Measurements from ENCODE around the gene TMEM231. TPM values are rescaled to one million over a fixed set of nuclear protein-coding genes. Genes with fewer than 3 reads are reported as not detected.
"Not testable (repeated sequence)": the region's sequence is repeated elsewhere in the genome, so short reads cannot be mapped to it uniquely, and the experiment has no call there.

TMEM231 gene
- total RNA-seq, 1 experiment from 2014 or later: 3.4 TPM

GRCh38 chr16:75541236-75541635, 14.8 kb downstream of the TMEM231 start:
- Histone ChIP-seq H2BK120ac (ENCODE audit: low read depth, low read length, poor library complexity, severe bottlenecking) (no peak overlapping the region), H3K79me2 (ENCODE audit: insufficient read depth, low read length) (no peaks in the 10 kb centered on the region), H3K4me2 (ENCODE audit: insufficient read depth, insufficient read length, low read length) (no peak overlapping the region), H3K18ac (ENCODE audit: insufficient read length, low read depth, low read length) (no peak overlapping the region), H3K14ac (ENCODE audit: insufficient read depth, low read length) (no peak overlapping the region), H3K56ac (ENCODE audit: insufficient read length, low read depth, low read length) (no peak overlapping the region), H2BK20ac (ENCODE audit: low read depth, low read length, poor library complexity, severe bottlenecking) (no peak overlapping the region), H2AFZ (ENCODE audit: low read length) (no peak overlapping the region), H4K91ac (ENCODE audit: insufficient read length, low read depth, low read length) (no peak overlapping the region), H3K9ac (ENCODE audit: extremely low read depth, insufficient read length, low read length) (no peak overlapping the region), H3K4ac (ENCODE audit: low read depth, low read length) (no peak overlapping the region), H2AK5ac (ENCODE audit: insufficient read length, low read length) (no peak overlapping the region), H2BK15ac (ENCODE audit: low read depth, low read length) (no peak overlapping the region; the same call in 1 of the 2 replicates), H3K27me3 (ENCODE audit: insufficient read depth, low read length) (no peaks in the 10 kb centered on the region), H3K9me3 (ENCODE audit: control insufficient read depth, low read depth, low read length) (no peaks in the 10 kb centered on the region), H2BK5ac (ENCODE audit: insufficient read length, low read length) (no peak overlapping the region), H4K5ac (ENCODE audit: insufficient read length, low read depth, low read length) (no peak overlapping the region), H3K79me1 (ENCODE audit: insufficient read depth, low read depth, low read length, poor library complexity, severe bottlenecking) (no peaks in the 10 kb centered on the region), H3K23ac (ENCODE audit: insufficient read length, low read depth, low read length) (no peak overlapping the region), H3K4me1 (ENCODE audit: insufficient read depth, low read length) (no peaks in the 10 kb centered on the region), H2BK12ac (ENCODE audit: insufficient read length, low read depth, low read length) (no peak overlapping the region), H4K20me1 (ENCODE audit: control insufficient read depth, insufficient read depth, insufficient read length) (no peaks in the 10 kb centered on the region), H3T11ph (ENCODE audit: low read length) (no peak overlapping the region), H3K27ac (ENCODE audit: insufficient read length, low read depth, low read length) (no peak overlapping the region), H3K23me2 (ENCODE audit: insufficient read length, low read depth, low read length, poor library complexity, severe bottlenecking) (no peaks in the 10 kb centered on the region), H4K8ac (replicated peaks; ENCODE audit: insufficient read length, low read depth, low read length) (no peak overlapping the region)
- no peak overlapping the region for H3K4me3 Mint-ChIP-seq
- no peaks in the 10 kb centered on the region for H3K9me3 Mint-ChIP-seq
- H3K4me1 Mint-ChIP-seq: peaks cover 3 to 6% of the 10 kb centered on the region in 2 experiments; a peak in 2 of 4 replicates
- TF ChIP-seq, protein P1, sequence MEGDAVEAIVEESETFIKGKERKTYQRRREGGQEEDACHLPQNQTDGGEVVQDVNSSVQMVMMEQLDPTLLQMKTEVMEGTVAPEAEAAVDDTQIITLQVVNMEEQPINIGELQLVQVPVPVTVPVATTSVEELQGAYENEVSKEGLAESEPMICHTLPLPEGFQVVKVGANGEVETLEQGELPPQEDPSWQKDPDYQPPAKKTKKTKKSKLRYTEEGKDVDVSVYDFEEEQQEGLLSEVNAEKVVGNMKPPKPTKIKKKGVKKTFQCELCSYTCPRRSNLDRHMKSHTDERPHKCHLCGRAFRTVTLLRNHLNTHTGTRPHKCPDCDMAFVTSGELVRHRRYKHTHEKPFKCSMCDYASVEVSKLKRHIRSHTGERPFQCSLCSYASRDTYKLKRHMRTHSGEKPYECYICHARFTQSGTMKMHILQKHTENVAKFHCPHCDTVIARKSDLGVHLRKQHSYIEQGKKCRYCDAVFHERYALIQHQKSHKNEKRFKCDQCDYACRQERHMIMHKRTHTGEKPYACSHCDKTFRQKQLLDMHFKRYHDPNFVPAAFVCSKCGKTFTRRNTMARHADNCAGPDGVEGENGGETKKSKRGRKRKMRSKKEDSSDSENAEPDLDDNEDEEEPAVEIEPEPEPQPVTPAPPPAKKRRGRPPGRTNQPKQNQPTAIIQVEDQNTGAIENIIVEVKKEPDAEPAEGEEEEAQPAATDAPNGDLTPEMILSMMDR (conservative IDR thresholded peaks at IDR 0.05): no peak
- H3K27me3 Mint-ChIP-seq (ENCODE audit: low read depth): no peaks in the 10 kb centered on the region
- DNase-seq: no peak
- H3K36me3 Mint-ChIP-seq (ENCODE audit: insufficient read depth in 1 of 3, low read depth in 3 of 3): peaks cover 0 to 2% (median 0%) of the 10 kb centered on the region in 3 experiments; a peak in 2 of 7 replicates
- WGBS (ENCODE audit: extremely low coverage, insufficient read length, low lambda C conversion rate): no CpG with 5 or more reads among the region's 5 CpGs
- H3K27ac Mint-ChIP-seq: no peak overlapping the region

- WGBS (ENCODE audit: extremely low coverage, insufficient read length, low lambda C conversion rate): no CpG with 5 or more reads among the region's 10 CpGs
- not testable (repeated sequence) for DNase-seq; H3K23ac ChIP-seq (ENCODE audit: insufficient read length, low read depth, low read length); H2BK5ac ChIP-seq (ENCODE audit: insufficient read length, low read length); H3K4me1 ChIP-seq (ENCODE audit: insufficient read depth, low read length); H3K9me3 ChIP-seq (ENCODE audit: control insufficient read depth, low read depth, low read length); H3K4me2 ChIP-seq (ENCODE audit: insufficient read depth, insufficient read length, low read length); H4K8ac ChIP-seq (replicated peaks; ENCODE audit: insufficient read length, low read depth, low read length); H2BK20ac ChIP-seq (ENCODE audit: low read depth, low read length, poor library complexity, severe bottlenecking); H3K14ac ChIP-seq (ENCODE audit: insufficient read depth, low read length); H2AK5ac ChIP-seq (ENCODE audit: insufficient read length, low read length); H3K9me3 Mint-ChIP-seq; H3K27ac ChIP-seq (ENCODE audit: insufficient read length, low read depth, low read length); H2BK15ac ChIP-seq (ENCODE audit: low read depth, low read length); H3K4ac ChIP-seq (ENCODE audit: low read depth, low read length); H4K91ac ChIP-seq (ENCODE audit: insufficient read length, low read depth, low read length); H3K79me1 ChIP-seq (ENCODE audit: insufficient read depth, low read depth, low read length, poor library complexity, severe bottlenecking); H3T11ph ChIP-seq (ENCODE audit: low read length); H3K79me2 ChIP-seq (ENCODE audit: insufficient read depth, low read length); H3K27me3 ChIP-seq (ENCODE audit: insufficient read depth, low read length); H2AFZ ChIP-seq (ENCODE audit: low read length); H4K20me1 ChIP-seq (ENCODE audit: control insufficient read depth, insufficient read depth, insufficient read length); H3K23me2 ChIP-seq (ENCODE audit: insufficient read length, low read depth, low read length, poor library complexity, severe bottlenecking); H3K56ac ChIP-seq (ENCODE audit: insufficient read length, low read depth, low read length); H3K4me1 Mint-ChIP-seq; H2BK120ac ChIP-seq (ENCODE audit: low read depth, low read length, poor library complexity, severe bottlenecking); H3K18ac ChIP-seq (ENCODE audit: insufficient read length, low read depth, low read length); H4K5ac ChIP-seq (ENCODE audit: insufficient read length, low read depth, low read length); H3K27me3 Mint-ChIP-seq (ENCODE audit: low read depth); H3K36me3 Mint-ChIP-seq (ENCODE audit: insufficient read depth in 1 of 3, low read depth in 3 of 3); H2BK12ac ChIP-seq (ENCODE audit: insufficient read length, low read depth, low read length); H3K9ac ChIP-seq (ENCODE audit: extremely low read depth, insufficient read length, low read length); H3K4me3 Mint-ChIP-seq
- H3K27ac Mint-ChIP-seq: peak overlapping the region in 1 of 3 experiments; percentile 15; a peak in 1 of 7 replicates
These were observed 17.0 kb downstream of the TMEM231 start for GRCh38 chr16:75538882-75539565.
